WI38 (cell line): ENCODE measurements around the gene VEPH1.

Source experiments
- H3K4me3 ChIP-seq: 2 replicates; pipeline ENCODE4 v1.5.1; 2011; ENCODE audit warnings: low read depth, mild to moderate bottlenecking, control low read depth, low read length
- CTCF ChIP-seq: IDR thresholded peaks from 2 replicates; pipeline ENCODE4 v1.5.1; 2012; ENCODE audit warnings: low read depth, mild to moderate bottlenecking, control low read depth, low read length

The VEPH1 gene

GRCh38 chr3:157294953-157295352 is 208.3 kb downstream of the VEPH1 start:
- no peak overlapping the region for H3K4me3 ChIP-seq
- TF ChIP-seq CTCF: no peak

- no peak overlapping the region for H3K4me3 ChIP-seq
- TF ChIP-seq CTCF: no peak
Measured at GRCh38 chr3:157294491-157294890, 208.7 kb downstream of the VEPH1 start.

- H3K4me3 ChIP-seq: no peak overlapping the region
Measured at GRCh38 chr3:157290766-157291165, 212.4 kb downstream of the VEPH1 start.

GRCh38 chr3:157285966-157286365 is 217.2 kb downstream of the VEPH1 start:
- TF ChIP-seq CTCF: no peak
- no peak overlapping the region for H3K4me3 ChIP-seq

More at GRCh38 chr3:157290766-157291165, 212.4 kb downstream of the VEPH1 start:
- TF ChIP-seq CTCF: no peak

- no peak for TF ChIP-seq CTCF
Measured at GRCh38 chr3:157285141-157285540, 218.1 kb downstream of the VEPH1 start.

GRCh38 chr3:157284688-157285087 is 218.5 kb downstream of the VEPH1 start:
- H3K4me3 ChIP-seq: no peak overlapping the region
- no peak for TF ChIP-seq CTCF

More at GRCh38 chr3:157285141-157285540, 218.1 kb downstream of the VEPH1 start:
- H3K4me3 ChIP-seq: no peak overlapping the region

- H3K4me3 ChIP-seq: no peak overlapping the region
- TF ChIP-seq CTCF: no peak
Measured at GRCh38 chr3:157282261-157283191, 220.7 kb downstream of the VEPH1 start.
